Activated CD8-positive, alpha-beta memory T cell treated with anti-CD3 and anti-CD28 coated beads, Interleukin-2, amount 10 ng/mL, durations not matched to agents 7 days and 5 days (primary cell): ENCODE results near the gene IGSF11. TPM values are rescaled to one million over a fixed set of nuclear protein-coding genes. Genes with fewer than 3 reads are reported as not detected.
"Not testable (repeated sequence)": the region's sequence is repeated elsewhere in the genome, so short reads cannot be mapped to it uniquely, and the experiment has no call there.

Source experiments
- ATAC-seq: fragments of 150-1000 bp; cut with Tn5 transposase; one replicate; pipeline ENCODE4 v1.10.0; 2021; ENCODE audit warnings: moderate library complexity
- CTCF ChIA-PET: fragments of 350-600 bp; sonication (Branson Sonifier 250); formaldehyde crosslinking; loops from one replicate; lab custom pipeline; 2021; ENCODE audit warnings: antibody characterized with exemption; lab: Charles Lee
- DNase-seq: peaks from one replicate; pipeline ENCODE4 v3.0.0-alpha.2; 2020
- H3K27ac Mint-ChIP-seq: one replicate; pipeline ENCODE4 v1.8.0; 2021; ENCODE audit warnings: mild to moderate bottlenecking, mixed read lengths
- H3K27me3 Mint-ChIP-seq: one replicate; pipeline ENCODE4 v1.8.0; 2021; ENCODE audit warnings: mixed read lengths
- H3K36me3 Mint-ChIP-seq: one replicate; pipeline ENCODE4 v1.8.0; 2021; ENCODE audit warnings: mild to moderate bottlenecking, mixed read lengths
- H3K4me1 Mint-ChIP-seq: one replicate; pipeline ENCODE4 v1.8.0; 2021; ENCODE audit warnings: mixed read lengths
- H3K4me3 Mint-ChIP-seq: one replicate; pipeline ENCODE4 v1.8.0; 2021; ENCODE audit warnings: mild to moderate bottlenecking, moderate library complexity, mixed read lengths
- H3K9me3 Mint-ChIP-seq: one replicate; pipeline ENCODE4 v1.8.0; 2022; ENCODE audit warnings: low read depth, mixed read lengths
- total RNA-seq, 2 experiments: library from RNA; stranded (reverse); gene quantifications; one replicate each; pipeline ENCODE4 v1.2.3, GENCODE V29; 2021

Gene IGSF11
- total RNA-seq, 2 experiments from 2014 or later: not detected

GRCh38 chr3:118868051-118868450, 166.6 kb downstream of the IGSF11 start:
- H3K36me3 Mint-ChIP-seq: no peaks in the 10 kb centered on the region
- CTCF ChIA-PET: no interaction called here
- no peak overlapping the region for H3K4me3 Mint-ChIP-seq

GRCh38 chr3:118863731-118864322, 170.8 kb downstream of the IGSF11 start:
- Mint-ChIP-seq H3K9me3 (no peaks in the 10 kb centered on the region), H3K36me3 (no peaks in the 10 kb centered on the region), H3K4me1 (no peaks in the 10 kb centered on the region), H3K4me3 (no peak overlapping the region), H3K27me3 (peaks cover 19% of the 10 kb centered on the region), H3K27ac (no peak overlapping the region)
- CTCF ChIA-PET: interaction anchor here (0.6 kb wide), 1 partner anchor 260 kb away, joined by 3 read pairs; no protein-coding TSS in a partner anchor
- ATAC-seq: no peak
- no peak for DNase-seq

More at GRCh38 chr3:118868051-118868450, 166.6 kb downstream of the IGSF11 start:
- H3K27ac Mint-ChIP-seq: no peak overlapping the region
- no peaks in the 10 kb centered on the region for H3K4me1 Mint-ChIP-seq
- H3K27me3 Mint-ChIP-seq: peaks cover 6% of the 10 kb centered on the region
- H3K9me3 Mint-ChIP-seq: peaks cover 4% of the 10 kb centered on the region
- ATAC-seq (no peak), DNase-seq (no peak)

- ATAC-seq (no peak), DNase-seq (no peak)
- CTCF ChIA-PET: no interaction called here
- Mint-ChIP-seq H3K4me1 (no peaks in the 10 kb centered on the region), H3K9me3 (no peaks in the 10 kb centered on the region), H3K4me3 (no peak overlapping the region), H3K27ac (no peak overlapping the region), H3K27me3 (peaks cover 24% of the 10 kb centered on the region), H3K36me3 (no peaks in the 10 kb centered on the region)
Observed at GRCh38 chr3:118859950-118860349, 174.7 kb downstream of the IGSF11 start.

GRCh38 chr3:118851466-118852193, 183.0 kb downstream of the IGSF11 start:
- H3K4me3 Mint-ChIP-seq: peak overlapping the region; percentile 75
- peaks cover 12% of the 10 kb centered on the region for H3K36me3 Mint-ChIP-seq
- ATAC-seq (peak; percentile 86), DNase-seq (peak; percentile 56)
- H3K4me1 Mint-ChIP-seq, H3K27me3 Mint-ChIP-seq, H3K9me3 Mint-ChIP-seq: not testable (repeated sequence)
- CTCF ChIA-PET: interaction anchor here (1.1 kb wide), 1 partner anchor 14 kb away, joined by 3 read pairs; no protein-coding TSS in a partner anchor
- peak overlapping the region; percentile 84 for H3K27ac Mint-ChIP-seq

- no peak overlapping the region for H3K27ac Mint-ChIP-seq
- H3K9me3 Mint-ChIP-seq: peaks cover 8% of the 10 kb centered on the region
- peaks cover 12% of the 10 kb centered on the region for H3K36me3 Mint-ChIP-seq
- ATAC-seq (no peak), DNase-seq (no peak)
- H3K27me3 Mint-ChIP-seq: no peaks in the 10 kb centered on the region
- peaks cover 10% of the 10 kb centered on the region for H3K4me1 Mint-ChIP-seq
- CTCF ChIA-PET: no interaction called here
- H3K4me3 Mint-ChIP-seq: no peak overlapping the region
Observed at GRCh38 chr3:118850687-118851086, 184.0 kb downstream of the IGSF11 start.

Other genes with a start within 250 kb of the IGSF11 start
- gene TEX55, start 111.3 kb upstream of the IGSF11 start, total RNA-seq: not detected
- not detected for gene UPK1B, start 138.8 kb upstream of the IGSF11 start, total RNA-seq
- 10 to 100 TPM in 1 of 2 experiments, 1 to 10 TPM in 1; 9.6 to 10.9 TPM for gene B4GALT4, start 206.0 kb upstream of the IGSF11 start, total RNA-seq